NT2/D1 (cell line): ENCODE measurements around the gene TEAD4.

Source experiments
- DNase-seq: peaks from one replicate; pipeline ENCODE4 v3.0.0-alpha.2; 2011; ENCODE audit warnings: low read depth, low spot score
- H3K27me3 ChIP-seq: 2 replicates; pipeline ENCODE4 v1.6.0; 2011; ENCODE audit warnings: mild to moderate bottlenecking; ENCODE audit not compliant: insufficient read length, insufficient read depth
- H3K36me3 ChIP-seq: 2 replicates; pipeline ENCODE4 v1.6.1; 2011; ENCODE audit warnings: mild to moderate bottlenecking, low read length, mixed read lengths; ENCODE audit not compliant: insufficient read depth, insufficient read length
- H3K4me1 ChIP-seq: 2 replicates; pipeline ENCODE4 v1.5.1; 2011; ENCODE audit not compliant: insufficient read depth, insufficient read length
- H3K4me3 ChIP-seq: 2 replicates; pipeline ENCODE4 v1.5.1; 2011; ENCODE audit warnings: low read depth; ENCODE audit not compliant: insufficient read length
- H3K9ac ChIP-seq: 2 replicates; pipeline ENCODE4 v1.6.0; 2011; ENCODE audit warnings: low read depth; ENCODE audit not compliant: insufficient read length
- H3K9me3 ChIP-seq: 2 replicates; pipeline ENCODE4 v1.5.1; 2011; ENCODE audit warnings: mild to moderate bottlenecking, low read length; ENCODE audit not compliant: insufficient read depth
- SUZ12 ChIP-seq: IDR thresholded peaks from 2 replicates; pipeline ENCODE4 v1.6.1; 2011; ENCODE audit not compliant: insufficient read length, insufficient read depth; ENCODE audit errors: extremely low read depth
- YY1 ChIP-seq: IDR thresholded peaks from 2 replicates; pipeline ENCODE4 v1.6.1; 2011; ENCODE audit not compliant: insufficient read length, insufficient read depth
- ZNF274 ChIP-seq: IDR thresholded peaks from 2 replicates; pipeline ENCODE4 v1.6.1; 2011; ENCODE audit warnings: mild to moderate bottlenecking, low read depth, low read length

The TEAD4 gene

GRCh38 chr12:3003357-3003992 lies 44.3 kb downstream of the TEAD4 start:
- Histone ChIP-seq H3K4me1 (peaks cover 33% of the 10 kb centered on the region), H3K4me3 (no peak overlapping the region), H3K9ac (peak overlapping the region; percentile 3), H3K27me3 (no peaks in the 10 kb centered on the region), H3K36me3 (peaks cover 83% of the 10 kb centered on the region), H3K9me3 (no peaks in the 10 kb centered on the region)
- TF ChIP-seq ZNF274 (no peak), SUZ12 (no peak), YY1 (no peak)
- DNase-seq = no peak

GRCh38 chr12:3004655-3005565 lies 45.7 kb downstream of the TEAD4 start:
- DNase-seq = no peak
- H3K4me3 ChIP-seq = no peak overlapping the region
- no peaks in the 10 kb centered on the region for H3K9me3 ChIP-seq
- no peaks in the 10 kb centered on the region for H3K27me3 ChIP-seq
- peaks cover 25% of the 10 kb centered on the region for H3K4me1 ChIP-seq
- H3K36me3 ChIP-seq = peaks cover 88% of the 10 kb centered on the region
- no peak for TF ChIP-seq YY1
- no peak for TF ChIP-seq SUZ12
- TF ChIP-seq ZNF274 = no peak
- H3K9ac ChIP-seq = no peak overlapping the region

GRCh38 chr12:3005736-3006135 lies 46.5 kb downstream of the TEAD4 start:
- H3K9ac ChIP-seq = no peak overlapping the region
- no peak overlapping the region for H3K4me3 ChIP-seq
- peaks cover 88% of the 10 kb centered on the region for H3K36me3 ChIP-seq
- H3K27me3 ChIP-seq = no peaks in the 10 kb centered on the region
- TF ChIP-seq SUZ12 = no peak
- no peak for TF ChIP-seq YY1
- no peak for TF ChIP-seq ZNF274
- no peaks in the 10 kb centered on the region for H3K9me3 ChIP-seq
- peaks cover 31% of the 10 kb centered on the region for H3K4me1 ChIP-seq
- DNase-seq = no peak

GRCh38 chr12:3009780-3010179 lies 50.6 kb downstream of the TEAD4 start:
- H3K27me3 ChIP-seq = no peaks in the 10 kb centered on the region
- no peak overlapping the region for H3K9ac ChIP-seq
- TF ChIP-seq ZNF274 (no peak), SUZ12 (no peak), YY1 (no peak)
- H3K9me3 ChIP-seq = no peaks in the 10 kb centered on the region
- H3K36me3 ChIP-seq = peaks cover 85% of the 10 kb centered on the region
- H3K4me1 ChIP-seq = peaks cover 17% of the 10 kb centered on the region
- no peak overlapping the region for H3K4me3 ChIP-seq
- DNase-seq = no peak

GRCh38 chr12:3010214-3010930 lies 51.2 kb downstream of the TEAD4 start:
- Histone ChIP-seq H3K4me1 (peaks cover 18% of the 10 kb centered on the region), H3K36me3 (peaks cover 87% of the 10 kb centered on the region), H3K9me3 (no peaks in the 10 kb centered on the region), H3K4me3 (no peak overlapping the region), H3K9ac (no peak overlapping the region), H3K27me3 (no peaks in the 10 kb centered on the region)
- TF ChIP-seq SUZ12 (no peak), YY1 (no peak), ZNF274 (no peak)
- no peak for DNase-seq

GRCh38 chr12:3012786-3013185 lies 53.6 kb downstream of the TEAD4 start:
- Histone ChIP-seq H3K9ac (no peak overlapping the region), H3K4me3 (no peak overlapping the region), H3K36me3 (peaks cover 92% of the 10 kb centered on the region), H3K9me3 (no peaks in the 10 kb centered on the region), H3K27me3 (no peaks in the 10 kb centered on the region), H3K4me1 (peaks cover 20% of the 10 kb centered on the region)
- no peak for DNase-seq
- TF ChIP-seq SUZ12 (no peak), YY1 (no peak), ZNF274 (no peak)

GRCh38 chr12:3014641-3015040 lies 55.4 kb downstream of the TEAD4 start:
- no peak overlapping the region for H3K4me3 ChIP-seq
- no peaks in the 10 kb centered on the region for H3K27me3 ChIP-seq
- peaks cover 18% of the 10 kb centered on the region for H3K4me1 ChIP-seq
- no peak for TF ChIP-seq YY1
- TF ChIP-seq ZNF274 = no peak
- TF ChIP-seq SUZ12 = no peak
- H3K36me3 ChIP-seq = peaks cover 95% of the 10 kb centered on the region
- H3K9me3 ChIP-seq = no peaks in the 10 kb centered on the region
- no peak overlapping the region for H3K9ac ChIP-seq
- no peak for DNase-seq
